ENCODE results near the gene NUDT22. TPM values are rescaled to one million over a fixed set of nuclear protein-coding genes. Genes with fewer than 3 reads are reported as not detected.

Gene NUDT22
- total RNA-seq, 1 donor from 2014 or later: 91.9 TPM

DNA sequence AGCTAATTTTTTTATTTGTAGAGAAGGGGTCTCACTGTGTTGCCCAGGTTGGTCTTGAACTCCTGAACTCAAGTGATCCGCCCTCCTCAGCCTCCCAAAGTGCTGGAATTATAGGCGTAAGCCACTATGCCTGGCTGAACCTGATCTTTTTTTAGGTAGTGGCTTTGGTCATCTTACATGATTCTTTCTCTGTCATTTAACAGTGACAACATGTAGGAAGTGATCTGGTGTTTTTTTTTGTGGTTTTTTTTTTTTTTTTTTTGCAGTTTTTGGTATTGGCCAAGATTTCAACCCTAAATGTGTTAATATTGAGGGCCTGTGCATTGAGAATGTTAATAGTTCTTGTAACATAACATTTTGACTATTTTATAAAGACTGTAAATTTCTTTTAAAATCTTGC, 27.6 kb upstream of the NUDT22 start:
- no peak overlapping the region for H3K4me3 ChIP-seq (ENCODE audit: low read depth, low read length)
- TF ChIP-seq, protein P1, sequence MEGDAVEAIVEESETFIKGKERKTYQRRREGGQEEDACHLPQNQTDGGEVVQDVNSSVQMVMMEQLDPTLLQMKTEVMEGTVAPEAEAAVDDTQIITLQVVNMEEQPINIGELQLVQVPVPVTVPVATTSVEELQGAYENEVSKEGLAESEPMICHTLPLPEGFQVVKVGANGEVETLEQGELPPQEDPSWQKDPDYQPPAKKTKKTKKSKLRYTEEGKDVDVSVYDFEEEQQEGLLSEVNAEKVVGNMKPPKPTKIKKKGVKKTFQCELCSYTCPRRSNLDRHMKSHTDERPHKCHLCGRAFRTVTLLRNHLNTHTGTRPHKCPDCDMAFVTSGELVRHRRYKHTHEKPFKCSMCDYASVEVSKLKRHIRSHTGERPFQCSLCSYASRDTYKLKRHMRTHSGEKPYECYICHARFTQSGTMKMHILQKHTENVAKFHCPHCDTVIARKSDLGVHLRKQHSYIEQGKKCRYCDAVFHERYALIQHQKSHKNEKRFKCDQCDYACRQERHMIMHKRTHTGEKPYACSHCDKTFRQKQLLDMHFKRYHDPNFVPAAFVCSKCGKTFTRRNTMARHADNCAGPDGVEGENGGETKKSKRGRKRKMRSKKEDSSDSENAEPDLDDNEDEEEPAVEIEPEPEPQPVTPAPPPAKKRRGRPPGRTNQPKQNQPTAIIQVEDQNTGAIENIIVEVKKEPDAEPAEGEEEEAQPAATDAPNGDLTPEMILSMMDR (conservative IDR thresholded peaks at IDR 0.05; ENCODE audit: low read depth, low read length): no peak
- no peak for DNase-seq (ENCODE audit: low read depth)

DNA sequence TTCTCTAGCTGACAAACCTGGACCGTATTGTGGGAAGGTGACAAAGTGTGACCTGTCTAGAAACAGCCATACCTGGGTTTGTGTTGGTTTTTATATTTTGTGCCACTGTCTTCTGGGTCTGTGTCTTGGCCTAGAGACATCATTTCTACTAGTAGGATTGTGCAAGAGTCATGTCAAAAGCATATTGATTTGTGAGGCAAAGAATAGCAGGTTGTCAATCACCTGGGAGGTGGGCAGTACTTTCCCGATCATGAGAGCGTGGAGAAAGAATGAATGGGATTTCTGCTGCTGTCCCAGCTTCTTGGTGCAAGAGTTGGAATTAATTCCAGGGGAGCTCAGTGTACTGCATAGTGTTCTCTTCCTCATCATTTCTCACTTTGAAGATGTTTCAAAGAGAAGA, 24.5 kb upstream of the NUDT22 start:
- DNase-seq (ENCODE audit: low read depth): no peak
- TF ChIP-seq, protein P1 (conservative IDR thresholded peaks at IDR 0.05; ENCODE audit: low read depth, low read length): no peak
- H3K4me3 ChIP-seq (ENCODE audit: low read depth, low read length): no peak overlapping the region

- TF ChIP-seq, protein P1 (conservative IDR thresholded peaks at IDR 0.05; ENCODE audit: low read depth, low read length): no peak
- DNase-seq (ENCODE audit: low read depth): no peak
- no peak overlapping the region for H3K4me3 ChIP-seq (ENCODE audit: low read depth, low read length)
These were observed 23.1 kb upstream of the NUDT22 start for GRCh38 chr11:64202992-64203391.

DNA sequence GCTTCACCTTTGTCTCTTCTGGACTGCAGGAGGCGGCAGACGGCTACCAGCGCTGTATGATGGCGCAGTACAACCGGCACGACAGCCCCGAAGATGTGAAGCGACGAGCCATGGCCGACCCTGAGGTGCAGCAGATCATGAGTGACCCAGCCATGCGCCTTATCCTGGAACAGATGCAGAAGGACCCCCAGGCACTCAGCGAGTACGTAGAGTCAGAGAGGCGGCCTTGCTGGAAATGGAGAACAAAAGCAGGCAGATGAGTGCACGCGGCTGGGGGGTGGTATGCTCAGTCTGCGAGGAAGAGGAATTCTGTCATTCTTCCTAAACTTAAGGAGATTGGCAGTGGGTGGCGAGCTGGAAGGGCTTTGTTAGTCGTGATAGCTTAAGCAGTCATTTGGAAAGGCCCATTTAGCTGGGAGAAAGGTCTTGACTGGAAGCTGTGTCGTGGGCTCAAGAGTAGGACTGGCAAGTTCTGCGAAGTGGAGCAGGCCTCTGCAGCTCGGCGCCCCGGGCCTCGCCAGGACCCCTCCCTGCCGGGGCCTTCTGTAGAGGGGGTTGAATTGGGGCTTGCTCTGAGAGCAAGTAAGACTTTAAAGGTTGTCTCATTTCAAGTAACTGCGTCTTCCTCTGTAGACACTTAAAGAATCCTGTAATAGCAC, 22.5 kb upstream of the NUDT22 start:
- DNase-seq (ENCODE audit: low read depth): no peak
- TF ChIP-seq, protein P1 (conservative IDR thresholded peaks at IDR 0.05; ENCODE audit: low read depth, low read length): no peak
- H3K4me3 ChIP-seq (ENCODE audit: low read depth, low read length): no peak overlapping the region

DNA sequence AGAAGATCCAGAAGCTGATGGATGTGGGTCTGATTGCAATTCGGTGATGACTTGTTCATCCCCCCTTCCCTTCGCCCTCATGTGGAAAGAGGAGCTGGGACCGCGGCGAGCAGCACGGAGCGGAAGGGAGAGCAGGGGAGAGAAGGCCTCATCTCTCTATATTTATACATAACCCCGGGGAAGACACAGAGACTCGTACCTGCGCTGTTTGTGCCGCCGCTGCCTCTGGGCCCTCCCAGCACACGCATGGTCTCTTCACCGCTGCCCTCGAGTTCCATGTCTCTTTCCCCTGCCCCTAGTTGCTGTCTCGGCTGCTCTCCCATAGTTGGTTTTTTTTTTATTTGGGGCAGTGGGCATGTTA, 22.0 kb upstream of the NUDT22 start:
- TF ChIP-seq, protein P1 (conservative IDR thresholded peaks at IDR 0.05; ENCODE audit: low read depth, low read length): no peak
- no peak overlapping the region for H3K4me3 ChIP-seq (ENCODE audit: low read depth, low read length)
- DNase-seq (ENCODE audit: low read depth): no peak

DNA sequence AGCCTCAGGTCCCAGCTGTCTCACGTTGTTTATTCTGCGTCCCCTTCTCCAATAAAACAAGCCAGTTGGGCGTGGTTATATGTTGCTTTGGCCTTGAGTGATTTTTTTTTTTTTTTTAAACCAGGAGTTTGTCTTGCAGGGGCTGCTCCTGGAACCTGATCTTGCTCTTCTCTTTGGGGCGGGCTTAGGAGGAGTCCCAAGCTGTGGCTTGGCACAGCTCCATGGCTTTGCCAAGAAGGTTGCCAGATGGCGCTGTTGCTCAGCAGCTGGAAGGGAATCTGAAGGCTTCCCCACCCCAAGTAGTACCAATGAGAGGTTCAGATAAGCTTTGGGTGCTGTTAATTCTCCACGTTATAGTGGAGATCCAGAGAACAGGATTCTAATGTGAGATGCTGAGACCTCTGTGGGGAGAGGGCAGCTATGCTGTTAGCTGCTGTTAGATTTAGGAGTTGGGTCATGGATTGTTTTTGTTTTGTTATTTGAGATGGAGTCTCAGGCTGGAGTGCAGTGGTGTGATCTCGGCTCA, 21.5 kb upstream of the NUDT22 start:
- DNase-seq (ENCODE audit: low read depth): no peak
- TF ChIP-seq, protein P1 (conservative IDR thresholded peaks at IDR 0.05; ENCODE audit: low read depth, low read length): peak; percentile 82
- H3K4me3 ChIP-seq (ENCODE audit: low read depth, low read length): no peak overlapping the region

All from epithelial cell of proximal tubule (primary cell).